Measurements from ENCODE around the gene SHANK1.

SHANK1 gene

DNA sequence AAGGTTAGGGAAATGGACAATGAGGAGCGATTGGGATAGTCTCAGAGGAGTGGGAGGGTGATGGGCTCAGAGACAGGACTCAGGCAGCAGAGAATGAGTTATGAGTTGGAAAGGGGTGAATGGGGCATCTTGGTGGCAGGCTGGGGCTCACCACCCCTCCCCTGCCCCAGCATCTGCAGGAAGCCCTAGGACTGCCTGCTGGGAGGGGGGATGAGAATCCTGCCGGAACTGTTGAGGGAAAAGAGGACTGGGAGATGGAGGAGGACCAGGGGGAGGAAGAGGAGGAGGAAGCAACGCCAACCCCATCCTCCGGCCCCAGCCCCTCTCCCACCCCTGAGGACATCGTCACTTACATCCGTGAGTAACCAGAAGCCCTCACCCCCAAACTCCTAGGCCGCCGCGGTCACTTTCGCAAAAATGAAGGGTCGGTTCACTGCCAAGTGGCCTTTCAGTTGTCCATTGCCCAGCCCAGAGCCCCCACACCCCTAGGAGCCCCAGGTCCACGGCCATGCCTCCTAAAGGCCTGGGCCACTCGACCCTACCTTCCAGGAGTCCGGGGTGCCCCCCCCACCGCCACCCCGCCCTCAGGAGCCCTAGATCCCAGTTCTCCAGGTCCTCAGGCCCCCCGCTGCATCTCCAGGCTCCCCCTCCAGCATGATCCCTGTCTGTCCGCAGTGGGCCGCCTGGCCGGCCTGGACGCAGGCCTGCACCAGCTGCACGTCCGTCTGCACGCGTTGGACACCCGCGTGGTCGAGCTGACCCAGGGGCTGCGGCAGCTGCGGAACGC lies 4.3 kb upstream of the SHANK1 start:
- H3K4me1 ChIP-seq (ENCODE audit: control extremely low read depth in 1 of 4, control insufficient read depth in 4 of 4, insufficient read depth in 4 of 4, low read length in 3 of 4), result peaks cover 5 to 63% (median 37%) of the 10 kb centered on the region in 4 experiments
- ChIA-PET POLR2A (interaction anchor here (0.9 to 1.5 kb wide), 3 partner anchors 53 to 81 kb away, joined by 3 to 5 read pairs (median 3); no protein-coding TSS in a partner anchor), CTCF (interaction anchor here (1.0 to 3.3 kb wide), 14 partner anchors 10 to 71 kb away, joined by 3 to 26 read pairs (median 6); partner anchors contain the start of gene ACP4)
- DNase-seq, result no peak
- H3K36me3 ChIP-seq (ENCODE audit: control insufficient read depth in 4 of 4, insufficient read depth in 4 of 4, low read length in 3 of 4), result peaks cover 0 to 2% (median 0%) of the 10 kb centered on the region in 4 experiments
- peak overlapping the region; percentile 54 to 87 (median 68) for H3K4me3 ChIP-seq (ENCODE audit: control insufficient read depth in 1 of 7, extremely low read depth in 1 of 7, insufficient read depth in 4 of 7, low read depth in 2 of 7, low read length in 6 of 7)
- 3% methylated on average over 25 of the region's 31 CpGs for WGBS (ENCODE audit: insufficient coverage)
- H3K9me3 ChIP-seq (ENCODE audit: control extremely low read depth in 1 of 5, control insufficient read depth in 4 of 5, insufficient read depth in 2 of 5, low read depth in 1 of 5, low read length in 4 of 5), result no peaks in the 10 kb centered on the region
- H3K27ac ChIP-seq (ENCODE audit: insufficient read depth in 1 of 2, low read depth in 1 of 2, low read length in 2 of 2, poor library complexity in 1 of 2, severe bottlenecking in 2 of 2), result peak overlapping the region in 1 of 2 experiments; percentile 43
- H3K27me3 ChIP-seq (replicated peaks in 2 of 5; ENCODE audit: control insufficient read depth in 4 of 5, insufficient read depth in 5 of 5, low read length in 4 of 5), result peaks cover 0 to 47% (median 26%) of the 10 kb centered on the region in 5 experiments

GRCh38 chr19:50723069-50723468 lies 3.5 kb upstream of the SHANK1 start, which contains the start of gene CLEC11A:
TSS of gene CLEC11A (plus strand) at chr19:50723364. CDS start at chr19:50723526, 162 bp downstream.
- H3K4me3 ChIP-seq (ENCODE audit: control insufficient read depth in 1 of 7, extremely low read depth in 1 of 7, insufficient read depth in 4 of 7, low read depth in 2 of 7, low read length in 6 of 7), result peak within 1 kb of the TSS; percentile 54 to 87 (median 68)
- H3K27me3 ChIP-seq (replicated peaks in 2 of 5; ENCODE audit: control insufficient read depth in 4 of 5, insufficient read depth in 5 of 5, low read length in 4 of 5), result peaks cover 0 to 52% (median 21%) of the 10 kb centered on the region in 5 experiments
- ChIA-PET CTCF (interaction anchor here (0.6 to 3.3 kb wide), 5 partner anchors 10 to 60 kb away, joined by 3 to 26 read pairs (median 8); no protein-coding TSS in a partner anchor), POLR2A (interaction anchor here (0.5 kb wide), 1 partner anchor 24 kb away, joined by 6 read pairs; no protein-coding TSS in a partner anchor)
- peaks cover 0 to 2% (median 0%) of the 10 kb centered on the region in 4 experiments for H3K36me3 ChIP-seq (ENCODE audit: control insufficient read depth in 4 of 4, insufficient read depth in 4 of 4, low read length in 3 of 4)
- peaks cover 5 to 65% (median 37%) of the 10 kb centered on the region in 4 experiments for H3K4me1 ChIP-seq (ENCODE audit: control extremely low read depth in 1 of 4, control insufficient read depth in 4 of 4, insufficient read depth in 4 of 4, low read length in 3 of 4)
- no peak for DNase-seq
- 21% methylated on average over 9 of the region's 15 CpGs for WGBS (ENCODE audit: insufficient coverage)
- H3K9me3 ChIP-seq (ENCODE audit: control extremely low read depth in 1 of 5, control insufficient read depth in 4 of 5, insufficient read depth in 2 of 5, low read depth in 1 of 5, low read length in 4 of 5), result no peaks in the 10 kb centered on the region
- H3K27ac ChIP-seq (ENCODE audit: insufficient read depth in 1 of 2, low read depth in 1 of 2, low read length in 2 of 2, poor library complexity in 1 of 2, severe bottlenecking in 2 of 2), result peak within 1 kb of the TSS in 1 of 2 experiments; percentile 43

DNA sequence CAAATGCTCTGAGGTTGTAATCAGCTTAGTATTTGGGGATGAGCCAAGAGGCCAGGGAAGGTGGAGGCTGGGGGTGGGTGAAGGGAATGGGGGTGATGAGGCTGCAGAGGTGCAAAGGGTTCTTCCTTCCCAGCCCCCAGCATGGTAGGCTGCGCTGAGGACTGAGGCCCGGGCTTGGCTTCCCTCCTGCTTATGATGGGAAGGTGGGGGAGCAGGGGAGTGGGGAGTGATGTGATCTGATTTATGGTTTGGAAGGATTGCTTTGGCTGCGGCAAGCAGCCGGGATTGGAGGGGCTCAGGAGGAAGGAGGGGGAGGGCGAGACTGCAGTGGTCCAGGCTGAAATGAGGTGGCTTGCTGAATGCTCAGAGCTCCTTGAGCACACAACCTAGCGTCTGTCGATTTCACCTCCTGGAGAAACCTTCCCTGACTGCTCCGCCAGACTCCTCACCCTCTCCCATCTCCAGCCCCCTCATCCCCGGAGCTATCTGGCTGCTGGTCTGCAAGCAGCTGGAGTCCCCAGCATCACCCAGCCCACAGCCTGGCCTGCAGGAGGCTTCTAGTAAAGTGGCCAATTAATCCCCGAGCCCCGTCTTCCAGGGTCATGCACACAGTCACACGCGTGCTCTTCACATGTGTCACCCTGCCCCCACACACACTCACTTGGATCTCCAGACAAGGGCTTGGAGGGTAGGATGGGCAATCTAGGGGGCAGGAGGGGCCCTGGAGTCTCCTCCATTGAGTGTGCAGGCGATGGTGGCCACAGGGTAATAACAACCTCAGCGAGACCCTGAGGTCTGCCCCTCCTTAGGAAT lies 2.8 kb upstream of the SHANK1 start:
- H3K4me1 ChIP-seq (ENCODE audit: control extremely low read depth in 1 of 4, control insufficient read depth in 4 of 4, insufficient read depth in 4 of 4, low read length in 3 of 4), result peaks cover 5 to 65% (median 38%) of the 10 kb centered on the region in 4 experiments
- WGBS (ENCODE audit: insufficient coverage), result 66% methylated on average over 5 of the region's 15 CpGs
- CTCF ChIA-PET, result interaction anchor here (0.9 to 3.3 kb wide), 5 partner anchors 9 to 115 kb away, joined by 3 to 26 read pairs (median 8); no protein-coding TSS in a partner anchor
- H3K9me3 ChIP-seq (ENCODE audit: control extremely low read depth in 1 of 5, control insufficient read depth in 4 of 5, insufficient read depth in 2 of 5, low read depth in 1 of 5, low read length in 4 of 5), result no peaks in the 10 kb centered on the region
- H3K27ac ChIP-seq (ENCODE audit: insufficient read depth in 1 of 2, low read depth in 1 of 2, low read length in 2 of 2, poor library complexity in 1 of 2, severe bottlenecking in 2 of 2), result no peak overlapping the region
- peaks cover 0 to 2% (median 0%) of the 10 kb centered on the region in 4 experiments for H3K36me3 ChIP-seq (ENCODE audit: control insufficient read depth in 4 of 4, insufficient read depth in 4 of 4, low read length in 3 of 4)
- DNase-seq, result no peak
- POLR2A ChIA-PET, result interaction anchor here (0.5 kb wide), 1 partner anchor 25 kb away, joined by 6 read pairs; no protein-coding TSS in a partner anchor
- H3K4me3 ChIP-seq (ENCODE audit: control insufficient read depth in 1 of 7, extremely low read depth in 1 of 7, insufficient read depth in 4 of 7, low read depth in 2 of 7, low read length in 6 of 7), result peak overlapping the region in 4 of 7 experiments; percentile 64 to 87 (median 72)
- peaks cover 0 to 59% (median 22%) of the 10 kb centered on the region in 5 experiments for H3K27me3 ChIP-seq (replicated peaks in 2 of 5; ENCODE audit: control insufficient read depth in 4 of 5, insufficient read depth in 5 of 5, low read length in 4 of 5)

GRCh38 chr19:50721441-50722137 lies 2.0 kb upstream of the SHANK1 start:
- Histone ChIP-seq H3K27me3 (replicated peaks in 2 of 5; ENCODE audit: control insufficient read depth in 4 of 5, insufficient read depth in 5 of 5, low read length in 4 of 5) (peaks cover 0 to 67% (median 24%) of the 10 kb centered on the region in 5 experiments), H3K27ac (ENCODE audit: insufficient read depth in 1 of 2, low read depth in 1 of 2, low read length in 2 of 2, poor library complexity in 1 of 2, severe bottlenecking in 2 of 2) (no peak overlapping the region), H3K4me1 (ENCODE audit: control extremely low read depth in 1 of 4, control insufficient read depth in 4 of 4, insufficient read depth in 4 of 4, low read length in 3 of 4) (peaks cover 5 to 69% (median 38%) of the 10 kb centered on the region in 4 experiments), H3K36me3 (ENCODE audit: control insufficient read depth in 4 of 4, insufficient read depth in 4 of 4, low read length in 3 of 4) (peaks cover 0 to 2% (median 0%) of the 10 kb centered on the region in 4 experiments), H3K4me3 (ENCODE audit: control insufficient read depth in 1 of 7, extremely low read depth in 1 of 7, insufficient read depth in 4 of 7, low read depth in 2 of 7, low read length in 6 of 7) (no peak overlapping the region), H3K9me3 (ENCODE audit: control extremely low read depth in 1 of 5, control insufficient read depth in 4 of 5, insufficient read depth in 2 of 5, low read depth in 1 of 5, low read length in 4 of 5) (no peaks in the 10 kb centered on the region)
- POLR2A ChIA-PET, result no interaction called here
- no peak for DNase-seq
- CTCF ChIA-PET, result interaction anchor here (0.7 to 3.3 kb wide), 8 partner anchors 9 to 114 kb away, joined by 3 to 26 read pairs (median 4); no protein-coding TSS in a partner anchor
- 95% methylated on average over 10 of the region's 10 CpGs for WGBS (ENCODE audit: insufficient coverage)

DNA sequence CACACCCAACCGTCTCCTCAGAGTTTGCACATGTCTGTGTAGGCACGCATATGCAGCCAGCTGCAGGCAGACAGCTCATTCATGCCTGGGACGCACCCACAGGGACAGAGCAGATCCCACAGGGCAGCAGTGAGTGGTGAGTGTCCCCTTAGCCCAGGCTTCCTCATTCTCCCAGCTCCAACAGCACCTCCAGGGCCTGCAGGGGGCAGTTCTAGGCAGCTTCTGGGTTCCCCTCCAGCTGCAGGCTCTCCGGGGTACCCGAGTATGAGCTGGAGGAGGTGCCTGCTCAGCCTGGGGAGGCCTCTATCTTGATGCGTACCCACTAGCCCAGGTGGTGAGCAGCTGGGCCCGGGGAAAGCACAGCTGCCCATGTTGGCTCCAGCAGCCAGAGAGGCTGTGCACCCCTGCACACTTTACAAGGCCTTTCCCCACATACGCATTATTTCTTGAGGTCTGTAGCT lies 1.3 kb upstream of the SHANK1 start:
- Histone ChIP-seq H3K9me3 (ENCODE audit: control extremely low read depth in 1 of 5, control insufficient read depth in 4 of 5, insufficient read depth in 2 of 5, low read depth in 1 of 5, low read length in 4 of 5) (no peaks in the 10 kb centered on the region), H3K27ac (ENCODE audit: insufficient read depth in 1 of 2, low read depth in 1 of 2, low read length in 2 of 2, poor library complexity in 1 of 2, severe bottlenecking in 2 of 2) (no peak overlapping the region), H3K36me3 (ENCODE audit: control insufficient read depth in 4 of 4, insufficient read depth in 4 of 4, low read length in 3 of 4) (peaks cover 0 to 2% (median 0%) of the 10 kb centered on the region in 4 experiments), H3K4me1 (ENCODE audit: control extremely low read depth in 1 of 4, control insufficient read depth in 4 of 4, insufficient read depth in 4 of 4, low read length in 3 of 4) (peaks cover 5 to 66% (median 37%) of the 10 kb centered on the region in 4 experiments), H3K4me3 (ENCODE audit: control insufficient read depth in 1 of 7, extremely low read depth in 1 of 7, insufficient read depth in 4 of 7, low read depth in 2 of 7, low read length in 6 of 7) (no peak overlapping the region), H3K27me3 (replicated peaks in 2 of 5; ENCODE audit: control insufficient read depth in 4 of 5, insufficient read depth in 5 of 5, low read length in 4 of 5) (peaks cover 0 to 74% (median 26%) of the 10 kb centered on the region in 5 experiments)
- POLR2A ChIA-PET, result no interaction called here
- peak; percentile 42 to 67 (median 66) for DNase-seq
- CTCF ChIA-PET, result interaction anchor here (0.7 to 3.3 kb wide), 8 partner anchors 8 to 113 kb away, joined by 3 to 26 read pairs (median 4); no protein-coding TSS in a partner anchor
- WGBS (ENCODE audit: insufficient coverage), result 55% methylated on average over 6 of the region's 8 CpGs
